SU-DHL-6 (cell line): ENCODE results near the gene SLC34A3.

Source experiments
- H2AFZ ChIP-seq: fragments of 200-600 bp; sonication (generic); 2 replicates; pipeline ENCODE4 v1.6.1; 2014; ENCODE audit warnings: low read depth, mild to moderate bottlenecking, moderate library complexity, mixed read lengths, antibody characterized with exemption, low read length; ENCODE audit not compliant: severe bottlenecking
- H3F3A ChIP-seq: fragments of 200-600 bp; shearing (Covaris generic); 2 replicates; pipeline ENCODE4 v1.6.0; 2016; ENCODE audit warnings: antibody characterized with exemption, mild to moderate bottlenecking; ENCODE audit not compliant: insufficient read depth
- H3K27ac ChIP-seq: fragments of 200-600 bp; sonication (generic); 2 replicates; pipeline ENCODE4 v1.5.1; 2016; ENCODE audit warnings: low read depth, mild to moderate bottlenecking, low read length, moderate library complexity, mixed read lengths
- H3K27me3 ChIP-seq: fragments of 200-600 bp; sonication (generic), shearing (Covaris generic); 2 replicates; pipeline ENCODE4 v1.6.0; 2014; ENCODE audit warnings: mild to moderate bottlenecking, low read length
- H3K36me3 ChIP-seq: fragments of 200-600 bp; sonication (generic); 2 replicates; pipeline ENCODE4 v1.6.1; 2014; ENCODE audit warnings: mild to moderate bottlenecking, low read length, mixed read lengths
- H3K4me2 ChIP-seq: fragments of 300-600, 200-600 bp; shearing (Covaris generic), sonication (generic); 2 replicates; pipeline ENCODE4 v1.6.0; 2014; ENCODE audit warnings: low read length, low read depth, mild to moderate bottlenecking; ENCODE audit not compliant: poor library complexity, severe bottlenecking
- H3K4me3 ChIP-seq: fragments of 200-600 bp; sonication (generic); 2 replicates; pipeline ENCODE4 v1.5.1; 2014; ENCODE audit warnings: antibody characterized with exemption, low read length, mild to moderate bottlenecking, mixed read lengths; ENCODE audit not compliant: insufficient read depth, poor library complexity, severe bottlenecking
- H3K79me2 ChIP-seq: fragments of 200-600 bp; sonication (generic); 2 replicates; pipeline ENCODE4 v1.6.1; 2014; ENCODE audit warnings: mild to moderate bottlenecking, low read length, moderate library complexity; ENCODE audit not compliant: insufficient read depth
- H3K9ac ChIP-seq: fragments of 200-600 bp; sonication (generic); 2 replicates; pipeline ENCODE4 v1.7.0; 2014; ENCODE audit warnings: mild to moderate bottlenecking, low read length
- H3K9me2 ChIP-seq: fragments of 200-600 bp; sonication (generic); replicated peaks from 2 replicates; pipeline ENCODE4 v1.6.1; 2014; ENCODE audit warnings: low read length; ENCODE audit not compliant: insufficient read depth
- H3K9me3 ChIP-seq: fragments of 200-600 bp; sonication (generic); 2 replicates; pipeline ENCODE4 v1.6.1; 2014; ENCODE audit warnings: low read length, mixed read lengths; ENCODE audit not compliant: insufficient read depth
- H4K20me1 ChIP-seq: fragments of 200-600 bp; sonication (generic); 2 replicates; pipeline ENCODE4 v1.6.1; 2014; ENCODE audit warnings: low read depth, mild to moderate bottlenecking, antibody characterized with exemption, low read length, moderate library complexity, mixed read lengths
- EZH2phosphoT487 ChIP-seq: fragments of 200-600 bp; sonication (generic), shearing (Covaris generic); conservative IDR thresholded peaks from 2 replicates; pipeline ENCODE4 v1.6.1; 2018; ENCODE audit warnings: mild to moderate bottlenecking, antibody characterized with exemption, low read length, moderate library complexity, mixed read lengths
- TF ChIP-seq, protein P1 (sequence below): fragments of 200-600 bp; sonication (generic); IDR thresholded peaks from one replicate; pipeline ENCODE4 v1.5.1; 2017; ENCODE audit warnings: antibody characterized with exemption, mild to moderate bottlenecking, low read length, moderate library complexity; ENCODE audit not compliant: insufficient read depth, poor library complexity, severe bottlenecking

SLC34A3 gene

GRCh38 chr9:137251194-137251461, 20.4 kb downstream of the SLC34A3 start, which contains the start of gene STPG3:
STPG3 (plus strand) TSS chr9:137251286; CDS start chr9:137251287, 1 bp downstream.
- TF ChIP-seq EZH2phosphoT487, result no peak
- TF ChIP-seq, protein P1, sequence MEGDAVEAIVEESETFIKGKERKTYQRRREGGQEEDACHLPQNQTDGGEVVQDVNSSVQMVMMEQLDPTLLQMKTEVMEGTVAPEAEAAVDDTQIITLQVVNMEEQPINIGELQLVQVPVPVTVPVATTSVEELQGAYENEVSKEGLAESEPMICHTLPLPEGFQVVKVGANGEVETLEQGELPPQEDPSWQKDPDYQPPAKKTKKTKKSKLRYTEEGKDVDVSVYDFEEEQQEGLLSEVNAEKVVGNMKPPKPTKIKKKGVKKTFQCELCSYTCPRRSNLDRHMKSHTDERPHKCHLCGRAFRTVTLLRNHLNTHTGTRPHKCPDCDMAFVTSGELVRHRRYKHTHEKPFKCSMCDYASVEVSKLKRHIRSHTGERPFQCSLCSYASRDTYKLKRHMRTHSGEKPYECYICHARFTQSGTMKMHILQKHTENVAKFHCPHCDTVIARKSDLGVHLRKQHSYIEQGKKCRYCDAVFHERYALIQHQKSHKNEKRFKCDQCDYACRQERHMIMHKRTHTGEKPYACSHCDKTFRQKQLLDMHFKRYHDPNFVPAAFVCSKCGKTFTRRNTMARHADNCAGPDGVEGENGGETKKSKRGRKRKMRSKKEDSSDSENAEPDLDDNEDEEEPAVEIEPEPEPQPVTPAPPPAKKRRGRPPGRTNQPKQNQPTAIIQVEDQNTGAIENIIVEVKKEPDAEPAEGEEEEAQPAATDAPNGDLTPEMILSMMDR, result no peak

GRCh38 chr9:137251490-137252268, 21.0 kb downstream of the SLC34A3 start:
- no peaks in the 10 kb centered on the region for H3K9me3 ChIP-seq
- no peak overlapping the region for H3K9ac ChIP-seq
- TF ChIP-seq, protein P1, result no peak
- TF ChIP-seq EZH2phosphoT487, result no peak
- no peaks in the 10 kb centered on the region for H3F3A ChIP-seq
- H3K27me3 ChIP-seq, result no peaks in the 10 kb centered on the region
- H3K27ac ChIP-seq, result no peak overlapping the region
- H3K4me3 ChIP-seq, result no peak overlapping the region
- H2AFZ ChIP-seq, result no peak overlapping the region
- H3K79me2 ChIP-seq, result peaks cover 14% of the 10 kb centered on the region
- H3K4me2 ChIP-seq, result no peak overlapping the region
- H3K9me2 ChIP-seq, result no peaks in the 10 kb centered on the region
- H3K36me3 ChIP-seq, result no peaks in the 10 kb centered on the region
- no peaks in the 10 kb centered on the region for H4K20me1 ChIP-seq

More at GRCh38 chr9:137251194-137251461, 20.4 kb downstream of the SLC34A3 start, which contains the start of gene STPG3:
- no peaks in the 10 kb centered on the region for H3K36me3 ChIP-seq
- H3K9me3 ChIP-seq, result no peaks in the 10 kb centered on the region
- no peak within 1 kb of the TSS for H3K4me3 ChIP-seq
- no peaks in the 10 kb centered on the region for H3K9me2 ChIP-seq
- no peak within 1 kb of the TSS for H3K27ac ChIP-seq
- no peak within 1 kb of the TSS for H3K9ac ChIP-seq
- H2AFZ ChIP-seq, result no peak within 1 kb of the TSS
- H3K79me2 ChIP-seq, result peaks cover 8% of the 10 kb centered on the region
- no peaks in the 10 kb centered on the region for H4K20me1 ChIP-seq
- no peaks in the 10 kb centered on the region for H3F3A ChIP-seq
- no peak within 1 kb of the TSS for H3K4me2 ChIP-seq
- H3K27me3 ChIP-seq, result no peaks in the 10 kb centered on the region

DNA sequence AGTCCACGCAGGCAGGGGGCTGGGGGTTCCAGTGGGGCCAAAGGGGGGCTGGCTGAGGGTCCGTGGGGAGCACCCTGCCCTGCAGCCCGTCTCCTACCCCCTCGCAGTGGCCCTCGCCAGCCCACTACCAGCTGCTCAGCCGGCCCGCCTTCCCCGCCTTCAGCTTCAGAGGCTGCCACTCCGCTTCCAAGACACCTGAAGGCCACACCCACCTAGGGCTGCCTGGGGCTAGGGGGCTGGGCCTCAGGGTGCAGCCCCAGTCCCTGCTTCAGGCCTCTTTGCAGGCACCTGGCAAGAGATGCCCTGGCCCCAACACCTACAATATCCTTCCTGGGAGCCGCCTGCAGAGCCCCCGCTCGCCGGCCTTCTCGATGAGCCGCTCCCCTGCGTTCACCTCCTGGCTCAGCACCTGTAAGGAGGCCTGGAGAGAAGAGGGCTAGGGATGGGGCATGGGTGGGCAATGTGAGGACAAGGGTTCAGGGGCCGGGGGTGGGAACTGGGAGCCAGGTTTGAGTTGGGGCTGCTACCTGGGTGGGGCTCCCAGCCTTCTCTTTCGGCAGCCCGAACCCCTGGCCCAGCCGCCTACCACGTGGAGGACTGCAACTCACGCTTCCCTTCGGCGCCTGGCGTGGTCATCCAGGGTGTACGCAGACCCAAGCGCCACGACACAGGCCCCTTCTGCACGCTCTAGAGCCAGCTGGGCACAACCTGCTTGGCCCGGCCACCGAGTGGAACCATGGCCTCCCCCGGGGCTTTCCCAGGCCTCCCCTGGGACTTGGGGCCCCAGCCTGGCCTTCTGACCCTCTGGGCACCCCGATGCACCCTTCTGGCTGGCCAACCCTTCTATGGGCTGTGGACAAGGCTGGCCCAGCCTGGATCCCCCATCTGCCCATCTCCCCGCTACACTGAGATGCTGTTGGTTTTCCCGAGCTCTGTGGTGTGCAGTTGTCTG, 22.1 kb downstream of the SLC34A3 start:
- TF ChIP-seq, protein P1, result no peak
- no peak for TF ChIP-seq EZH2phosphoT487
- Histone ChIP-seq H2AFZ (no peak overlapping the region), H3K9ac (no peak overlapping the region), H4K20me1 (no peaks in the 10 kb centered on the region), H3K9me3 (no peaks in the 10 kb centered on the region), H3K79me2 (peaks cover 15% of the 10 kb centered on the region), H3K36me3 (no peaks in the 10 kb centered on the region), H3K27me3 (no peaks in the 10 kb centered on the region), H3F3A (no peaks in the 10 kb centered on the region), H3K9me2 (no peaks in the 10 kb centered on the region), H3K4me3 (no peak overlapping the region), H3K4me2 (no peak overlapping the region), H3K27ac (no peak overlapping the region)
